Left lobe of liver (tissue), 2 donors: ENCODE measurements around the gene ENTHD1. TPM values are rescaled to one million over a fixed set of nuclear protein-coding genes. Genes with fewer than 3 reads are reported as not detected.
"Not testable (repeated sequence)": the region's sequence is repeated elsewhere in the genome, so short reads cannot be mapped to it uniquely, and the experiment has no call there.

ENCODE experiments used
- ATAC-seq: fragments of 200-7000 bp; cut with Tn5 transposase; one replicate; pipeline ENCODE4 v1.9.1; 2020; ENCODE audit warnings: mild to moderate bottlenecking, moderate library complexity
- DNase-seq: peaks from one replicate; pipeline ENCODE4 v3.0.0-alpha.2; 2020; ENCODE audit warnings: low spot score
- total RNA-seq: library from RNA; stranded (reverse); gene quantifications from one replicate; pipeline ENCODE4 v1.2.1, GENCODE V29; 2021
- donor health status: DM: no; HTN: no; CAD: no; lungs with moderate emphysema.
- donor health status: DM: no; HTN: yes; CAD: no.

The ENTHD1 gene
- total RNA-seq, 1 donor from 2014 or later, result not detected

DNA sequence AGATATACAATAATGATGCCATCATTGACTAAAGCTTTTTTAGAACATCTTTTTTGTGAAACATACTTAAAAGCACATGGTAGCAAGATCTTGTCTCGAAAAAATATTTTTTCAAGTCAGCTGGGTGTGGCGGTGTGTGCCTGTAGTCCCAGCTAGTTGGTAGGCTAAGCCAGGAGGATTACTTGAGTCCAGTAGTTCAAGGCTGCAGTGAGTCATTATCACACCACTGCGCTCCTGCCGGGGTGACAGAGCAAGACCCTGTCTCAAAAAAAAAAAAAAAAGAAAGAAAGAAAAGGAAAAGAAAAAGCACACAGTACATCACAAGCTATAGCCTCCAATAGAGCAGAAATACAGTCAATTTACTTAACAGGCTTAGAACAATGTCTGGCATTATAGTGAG, 37.0 kb downstream of the ENTHD1 start:
- ATAC-seq, result no peak
- DNase-seq, result no peak

DNA sequence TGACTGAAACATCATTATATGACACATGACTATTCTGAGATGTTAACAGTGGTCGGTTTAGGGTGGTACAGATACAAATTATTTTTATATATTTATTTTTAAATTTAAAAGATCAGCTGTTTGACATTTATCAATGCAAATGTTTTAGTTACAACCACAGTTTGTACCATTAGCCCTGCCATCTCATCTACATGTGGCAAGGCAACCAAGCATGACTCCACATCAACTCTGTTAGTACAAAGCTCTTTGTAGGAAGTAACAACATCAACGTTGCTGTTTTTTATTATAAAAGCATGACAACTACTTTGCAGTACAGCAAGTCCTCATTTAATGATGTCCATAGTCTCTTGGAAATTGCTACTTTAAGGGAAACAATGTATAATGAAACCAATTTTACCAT, 40.8 kb downstream of the ENTHD1 start:
- DNase-seq (no peak), ATAC-seq (no peak)

DNA sequence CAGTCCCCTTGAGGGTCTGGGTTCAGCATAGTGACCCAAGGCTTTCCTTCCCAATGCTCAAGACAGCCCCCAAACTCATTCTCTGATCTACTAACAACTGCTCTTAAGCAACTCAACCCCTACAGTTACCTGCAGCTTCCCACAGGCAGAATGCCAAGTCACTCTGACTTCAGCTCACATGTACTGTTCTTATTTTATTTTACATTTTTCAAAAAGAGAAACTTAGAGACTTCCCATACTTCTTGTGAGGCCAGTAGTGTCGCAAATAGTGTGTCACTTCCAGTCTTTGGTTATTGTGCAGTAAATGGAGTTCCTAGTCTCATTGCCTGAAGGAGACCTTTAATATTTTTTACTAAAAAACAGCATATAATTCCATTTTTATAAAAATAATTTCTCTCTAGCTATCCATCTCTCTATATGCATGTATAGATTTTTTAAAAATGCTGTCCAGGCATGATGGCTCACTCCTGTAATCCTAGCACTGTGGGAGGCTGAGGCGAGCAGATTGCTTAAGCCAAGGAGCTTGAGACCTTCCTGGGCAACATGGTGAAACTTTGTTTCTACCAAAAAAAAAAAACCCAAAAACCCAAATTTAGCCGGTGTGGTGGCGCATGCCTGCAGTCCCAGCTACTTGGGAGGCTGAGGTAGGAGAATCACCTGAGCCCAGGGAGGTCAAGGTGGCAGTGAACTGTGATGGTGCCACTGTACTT, 41.8 kb downstream of the ENTHD1 start:
- DNase-seq, result no peak
- ATAC-seq, result no peak

DNA sequence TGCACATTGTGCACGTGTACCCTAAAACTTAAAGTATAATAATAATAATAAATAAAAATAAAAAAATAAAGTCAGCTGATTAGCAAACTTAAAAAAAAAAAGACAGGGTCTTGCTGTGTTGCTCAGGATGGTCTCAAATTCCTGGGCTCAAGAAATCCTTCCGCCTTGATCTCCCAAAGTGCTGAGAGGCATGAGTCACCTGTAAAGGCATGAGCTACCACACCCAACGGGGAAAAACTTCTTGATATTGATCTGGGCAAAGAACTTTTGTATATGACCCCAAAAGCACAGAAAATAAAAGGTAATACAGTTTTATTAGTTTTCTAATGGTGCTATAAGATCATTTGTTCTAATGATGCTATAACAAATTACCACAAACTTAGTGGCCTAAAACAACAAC, 46.1 kb downstream of the ENTHD1 start:
- DNase-seq, result no peak
- ATAC-seq, result no peak

DNA sequence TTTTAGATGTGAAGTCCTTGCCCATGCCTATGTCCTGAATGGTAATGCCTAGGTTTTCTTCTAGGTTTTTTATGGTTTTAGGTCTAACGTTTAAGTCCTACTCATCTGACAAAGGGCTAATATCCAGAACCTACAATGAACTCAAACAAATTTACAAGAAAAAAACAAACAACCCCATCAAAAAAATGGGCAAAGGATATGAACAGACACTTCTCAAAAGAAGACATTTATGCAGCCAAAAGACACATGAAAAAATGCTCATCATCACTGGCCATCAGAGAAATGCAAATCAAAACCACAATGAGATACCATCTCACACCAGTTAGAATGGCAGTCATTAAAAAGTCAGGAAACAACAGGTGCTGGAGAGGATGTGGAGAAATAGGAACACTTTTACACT, 47.0 kb downstream of the ENTHD1 start:
- not testable (repeated sequence) for DNase-seq, ATAC-seq

DNA sequence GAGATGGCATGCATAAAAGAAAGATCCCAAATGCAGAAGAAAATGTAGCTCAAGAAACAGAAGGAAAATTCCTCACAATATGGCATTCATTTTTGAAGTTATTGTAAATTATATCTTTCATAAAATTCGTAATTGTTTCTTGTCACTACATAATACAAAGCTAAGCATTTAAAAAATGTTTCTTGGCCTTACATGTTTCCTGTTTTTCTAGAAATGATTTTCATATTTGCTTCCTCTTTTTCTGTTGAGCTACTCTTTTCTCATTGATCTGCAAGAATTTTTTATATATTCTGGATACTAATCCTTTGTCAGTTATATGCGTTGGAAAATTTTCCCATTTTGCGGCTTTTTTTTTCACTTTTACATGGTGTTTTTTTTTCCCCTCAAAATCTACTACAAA, 48.0 kb downstream of the ENTHD1 start:
- DNase-seq (no peak), ATAC-seq (no peak)

DNA sequence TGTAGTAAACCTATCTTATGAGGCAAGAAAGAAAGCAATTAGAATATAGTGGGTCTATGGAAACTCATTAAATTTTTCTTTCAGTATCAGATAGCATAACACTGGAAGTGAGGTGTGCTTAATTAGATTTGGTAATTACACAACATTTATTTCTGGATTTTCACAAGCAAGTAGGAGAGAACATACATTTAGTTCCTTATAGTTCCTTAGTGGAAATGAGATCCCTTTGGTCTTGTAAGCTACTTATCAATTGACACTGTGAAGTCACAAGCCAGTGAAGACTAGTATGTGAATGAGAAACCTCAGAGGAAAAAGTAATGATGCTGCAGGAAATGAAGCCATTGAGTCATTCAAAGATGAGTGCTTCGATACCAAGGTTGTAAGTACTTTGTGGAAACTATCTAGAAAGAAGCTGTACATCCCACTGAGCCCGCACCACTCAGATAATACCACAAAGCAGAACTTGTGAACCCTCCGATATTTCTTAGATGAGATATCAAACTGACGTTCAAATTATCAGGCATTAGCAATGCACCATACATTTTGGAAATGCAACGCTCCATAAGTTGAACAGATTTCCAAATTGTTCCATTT, 53.5 kb downstream of the ENTHD1 start:
- ATAC-seq (no peak), DNase-seq (no peak)

DNA sequence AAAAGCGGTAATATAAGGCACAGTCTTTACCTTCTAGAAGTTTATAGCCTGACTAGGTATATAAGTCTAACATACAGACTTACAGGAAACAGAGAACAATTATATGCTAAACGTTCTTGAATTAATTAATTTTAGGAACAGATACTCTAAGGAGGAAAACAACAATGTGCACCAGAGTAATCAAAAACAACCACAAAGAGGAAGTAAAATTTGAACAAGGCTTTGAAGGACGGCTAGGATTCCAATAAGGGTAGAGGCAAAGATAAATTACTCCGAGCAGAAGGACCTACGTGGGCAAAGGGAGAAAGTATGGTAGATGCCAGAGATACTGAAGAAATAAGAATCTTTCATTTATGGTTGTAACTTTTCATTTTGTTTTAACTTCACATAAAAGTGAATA, 54.4 kb downstream of the ENTHD1 start:
- DNase-seq, result no peak
- ATAC-seq, result no peak

DNA sequence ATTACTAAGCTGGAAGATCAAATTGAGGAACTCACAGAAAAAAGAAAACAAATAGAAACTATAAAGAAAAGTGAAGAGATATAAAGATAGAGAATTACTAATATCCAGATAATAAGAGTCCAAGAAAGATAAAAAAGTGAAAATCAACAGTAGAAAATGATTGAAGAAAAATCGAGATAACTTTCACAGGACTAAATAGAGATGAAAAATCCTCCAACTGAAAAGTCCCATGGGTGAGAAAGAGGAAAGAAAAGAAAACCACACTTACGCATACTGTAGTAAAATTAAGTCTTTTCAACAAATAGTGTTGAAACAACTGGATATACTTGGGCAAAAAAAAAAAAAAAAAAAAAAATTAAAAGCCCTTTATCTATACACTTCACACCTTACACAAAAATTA, 60.0 kb downstream of the ENTHD1 start:
- DNase-seq (no peak), ATAC-seq (no peak)

DNA sequence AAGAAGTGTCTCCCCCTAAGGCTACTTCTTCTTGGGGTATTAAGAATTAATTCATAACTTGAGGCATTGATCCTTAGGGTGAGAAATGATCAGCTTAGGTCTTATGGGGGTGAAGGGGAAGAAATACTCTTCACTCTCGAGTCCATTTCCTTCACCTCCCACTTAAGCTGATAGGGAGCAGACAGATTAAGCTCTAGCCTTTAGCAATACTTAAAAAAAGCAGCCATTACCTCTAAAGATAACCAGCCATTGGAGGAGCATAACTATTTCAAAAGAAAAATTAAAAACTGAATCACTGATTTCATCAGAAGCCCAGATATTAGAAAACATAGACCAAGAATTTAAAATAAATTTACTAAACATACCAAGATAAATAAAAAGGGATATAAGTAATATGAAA, 60.5 kb downstream of the ENTHD1 start:
- ATAC-seq (no peak), DNase-seq (no peak)

DNA sequence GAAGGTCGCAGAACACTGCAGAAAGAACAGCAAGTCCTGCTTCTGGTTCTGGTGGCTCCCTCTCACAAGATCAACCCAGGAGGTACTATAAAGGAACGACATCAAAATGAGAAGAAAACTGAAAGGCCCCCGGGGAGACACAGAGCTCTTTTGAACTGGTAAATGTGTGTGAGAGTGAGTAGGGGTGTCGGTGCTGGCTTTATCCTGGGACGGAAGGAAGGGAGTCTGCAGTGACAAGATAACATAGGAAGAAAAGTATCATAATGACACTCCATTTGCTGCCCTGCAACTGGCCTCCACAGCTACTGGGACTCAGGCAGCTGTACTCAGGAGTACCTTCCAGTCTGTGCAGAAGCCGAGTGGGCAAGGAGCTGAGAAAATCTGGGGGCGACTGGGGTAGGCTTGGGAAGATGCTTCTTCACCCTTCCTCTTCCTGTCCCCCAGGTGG, 60.9 kb downstream of the ENTHD1 start:
- DNase-seq (no peak), ATAC-seq (no peak)

DNA sequence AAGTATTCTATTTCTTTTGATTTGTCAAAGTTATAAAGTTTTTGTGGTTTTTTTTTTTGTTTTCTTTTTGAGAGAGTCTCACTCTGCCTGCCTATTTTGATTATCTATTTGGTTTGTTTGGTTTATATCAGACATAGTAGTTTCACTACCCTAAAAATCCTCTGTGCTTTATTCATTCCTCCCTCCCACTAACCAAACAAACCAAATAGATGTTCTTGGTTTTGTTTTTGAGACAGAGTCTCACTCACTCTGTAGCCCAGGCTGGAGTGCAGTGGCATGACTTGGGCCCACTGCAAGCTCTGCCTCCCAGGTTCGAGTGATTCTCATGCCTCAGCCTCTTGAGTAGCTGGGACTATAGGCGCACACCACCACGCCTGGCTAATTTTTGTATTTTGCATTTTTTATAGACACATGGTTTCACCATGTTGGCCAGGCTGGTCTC, 67.9 kb downstream of the ENTHD1 start:
- ATAC-seq, result no peak

DNA sequence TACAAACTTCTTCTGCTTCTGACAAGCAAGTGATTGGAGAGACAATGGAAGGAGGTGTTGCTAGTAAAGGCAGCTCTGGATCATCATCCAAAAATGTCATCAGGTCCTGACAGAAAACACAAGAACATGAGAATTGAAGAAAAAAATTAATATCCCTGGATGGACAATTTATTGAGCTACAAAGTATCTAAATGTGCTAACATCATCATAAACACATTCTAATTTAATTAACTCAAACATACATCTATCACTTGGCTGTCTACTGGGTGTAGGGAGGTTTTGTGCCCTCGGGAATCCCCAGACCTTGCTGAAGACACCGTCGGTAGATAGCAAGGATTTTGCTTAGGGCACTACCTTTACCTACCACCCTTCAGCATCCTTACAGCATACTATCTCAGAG, 72.6 kb downstream of the ENTHD1 start:
- no peak for ATAC-seq
- DNase-seq, result no peak

More for the DNA sequence above, 67.9 kb downstream of the ENTHD1 start:
- DNase-seq, result no peak

DNA sequence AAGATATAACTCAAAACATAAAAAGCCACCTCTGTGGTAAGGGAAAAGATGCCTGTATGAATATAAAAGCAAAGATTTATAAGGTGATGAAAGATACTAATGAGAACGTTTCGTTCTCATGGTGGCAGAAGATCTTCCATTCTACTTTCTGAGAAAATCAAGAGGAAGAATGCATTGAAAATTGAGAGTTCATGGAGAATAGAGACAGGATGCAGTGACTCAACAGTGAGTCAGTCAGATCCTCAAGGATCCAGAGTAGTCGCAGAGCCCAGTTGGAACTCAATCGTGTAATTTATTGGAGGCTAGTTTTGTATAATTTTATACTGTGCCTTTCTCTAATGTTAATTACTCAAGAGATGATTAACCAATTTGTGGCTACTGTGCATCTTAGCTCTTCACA, 73.3 kb downstream of the ENTHD1 start:
- ATAC-seq (no peak), DNase-seq (no peak)

DNA sequence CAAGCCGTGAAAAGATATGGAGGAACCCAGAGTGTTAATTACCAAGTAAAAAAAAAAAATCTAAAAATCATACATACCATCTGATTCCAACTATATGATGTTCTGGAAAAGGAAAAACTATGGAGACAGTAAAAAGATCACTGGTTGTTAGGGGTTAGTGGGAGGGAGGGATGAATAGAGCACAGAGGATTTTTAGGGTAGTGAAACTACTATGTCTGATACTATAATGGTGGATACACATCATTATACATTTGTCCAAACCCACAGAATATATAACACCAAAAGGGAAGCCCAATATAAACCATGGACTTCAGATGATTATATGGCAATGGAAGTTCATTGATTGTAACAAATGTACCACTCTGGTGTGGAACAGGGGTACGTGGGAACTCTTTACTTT, 74.1 kb downstream of the ENTHD1 start:
- DNase-seq (no peak), ATAC-seq (no peak)

DNA sequence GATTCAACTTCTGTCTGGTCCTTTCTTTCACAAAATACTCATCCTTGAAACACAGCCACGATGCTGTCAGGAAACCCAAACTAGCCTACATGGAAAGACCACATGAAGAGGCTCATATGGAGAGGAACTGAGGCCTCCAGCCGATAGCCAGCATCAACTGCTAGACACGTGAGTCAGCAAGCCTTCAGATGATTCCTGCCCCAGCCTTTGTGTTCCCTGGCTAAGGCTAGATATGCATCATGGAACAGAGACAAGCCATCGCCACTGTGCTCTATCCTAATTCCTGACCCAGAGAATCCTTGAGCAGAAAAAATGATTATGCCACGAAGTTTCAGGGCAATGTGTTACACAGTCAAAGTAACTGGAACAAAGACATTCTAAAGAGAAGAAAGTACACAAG, 75.5 kb downstream of the ENTHD1 start:
- DNase-seq (no peak), ATAC-seq (no peak)

DNA sequence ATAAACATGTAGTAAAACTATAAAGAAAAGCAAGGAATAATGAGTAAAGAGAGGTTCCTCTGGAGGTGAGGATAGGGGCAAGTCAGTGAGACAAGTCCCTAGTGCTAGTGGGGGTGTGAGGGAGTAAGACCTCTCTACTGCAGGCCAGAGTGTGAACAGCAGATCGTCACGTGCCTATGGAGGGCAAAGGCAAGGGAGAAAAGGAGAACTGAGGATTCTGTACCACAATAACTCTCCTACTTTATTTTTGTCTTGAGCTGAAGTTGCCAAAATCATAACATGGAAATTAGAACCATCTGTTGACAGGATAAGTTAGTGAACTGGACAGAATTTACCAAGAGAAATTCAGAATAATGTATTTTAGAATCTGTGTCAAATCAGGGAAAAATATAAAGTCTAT, 77.6 kb downstream of the ENTHD1 start:
- ATAC-seq (no peak), DNase-seq (no peak)

DNA sequence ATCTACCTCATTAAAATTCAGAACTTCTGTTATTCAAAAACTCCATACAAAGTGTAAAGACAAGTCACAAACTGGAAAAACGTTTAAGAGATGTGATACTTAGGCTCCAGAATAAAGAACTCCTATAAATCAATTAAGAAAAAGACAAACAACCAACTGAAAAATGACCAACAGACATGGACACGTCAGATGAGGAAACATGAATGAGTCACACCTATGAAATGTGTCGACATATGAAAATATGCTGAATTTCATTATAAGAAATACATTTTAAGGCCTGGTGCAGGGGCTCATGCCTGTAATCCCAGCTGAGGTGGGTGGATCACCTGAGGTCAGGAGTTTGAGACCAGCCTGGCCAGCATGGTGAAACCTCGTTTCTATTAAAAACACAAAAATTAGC, 78.7 kb downstream of the ENTHD1 start:
- no peak for DNase-seq
- no peak for ATAC-seq

DNA sequence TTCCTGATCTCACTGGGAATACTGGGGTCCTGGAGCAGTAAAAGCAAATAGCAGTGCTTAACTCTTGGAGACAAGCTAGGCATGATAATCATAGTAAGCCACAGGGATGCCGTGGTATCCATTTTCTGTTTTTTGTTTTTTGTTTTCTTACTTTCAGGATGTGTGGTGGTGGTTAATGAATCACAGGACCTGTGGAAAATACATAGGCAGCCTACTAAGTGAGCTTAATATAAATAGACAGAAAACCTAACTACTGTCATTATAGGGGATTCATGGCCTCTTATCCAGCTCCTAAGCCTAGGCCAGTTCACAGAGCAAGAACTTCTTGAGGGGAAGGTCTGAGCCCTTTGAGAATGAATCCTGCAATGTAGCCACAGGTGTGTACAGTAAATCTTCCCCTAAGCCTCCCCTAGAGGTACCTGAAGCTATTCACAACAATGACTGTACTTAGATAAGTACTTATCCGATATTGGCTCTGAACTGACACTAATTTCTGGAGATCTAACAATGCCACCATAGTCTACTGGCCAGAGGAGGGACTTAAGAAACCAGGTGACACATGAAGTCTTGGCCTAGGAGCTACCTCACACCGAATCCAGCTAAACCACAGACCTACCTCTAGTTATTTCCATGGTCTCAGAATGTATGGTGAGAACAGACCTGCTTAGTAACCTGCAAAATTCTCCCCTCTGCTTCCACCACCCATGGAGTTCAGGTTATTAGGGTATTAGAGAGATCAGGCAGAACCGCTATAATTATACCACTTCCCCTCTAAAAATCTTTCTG, 83.6 kb downstream of the ENTHD1 start:
- no peak for DNase-seq
- ATAC-seq, result no peak

DNA sequence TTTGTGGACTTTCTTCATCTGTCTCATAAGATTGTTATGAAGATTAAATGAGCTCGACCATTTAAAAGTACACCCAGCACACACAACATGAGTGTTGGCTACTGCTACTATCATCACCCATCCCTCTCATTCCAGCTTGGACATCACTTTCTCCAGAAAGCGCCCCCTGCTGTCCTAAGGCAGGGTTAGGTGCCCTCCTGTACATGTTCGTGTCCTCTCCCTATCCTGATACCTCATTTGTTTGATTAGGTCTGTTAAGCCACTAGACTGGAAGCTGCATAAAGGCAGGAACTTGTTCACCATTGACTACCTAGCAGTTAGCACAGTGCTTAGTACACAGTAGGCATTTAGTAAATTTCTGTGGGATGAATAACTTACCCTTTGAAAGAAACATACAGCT, 85.5 kb downstream of the ENTHD1 start:
- DNase-seq (no peak), ATAC-seq (peak; percentile 33)

DNA sequence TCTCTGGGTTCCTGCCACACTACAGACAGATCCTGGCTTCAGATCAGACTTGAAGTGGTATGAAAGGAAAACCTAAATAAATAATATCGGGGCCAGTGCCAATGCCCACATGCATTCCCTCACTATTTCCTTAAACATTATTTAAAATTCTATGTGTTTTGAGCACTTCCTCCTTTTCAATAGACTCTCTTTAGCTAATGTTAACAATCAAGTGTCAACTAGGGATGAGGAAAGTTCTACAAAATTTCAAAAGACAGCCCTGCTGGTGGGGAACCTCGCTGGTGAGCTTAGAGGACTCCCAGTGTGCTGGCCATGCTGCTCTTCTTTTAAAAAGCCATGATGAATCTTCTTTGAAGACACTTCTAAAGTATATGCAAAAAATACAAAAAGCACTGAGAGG, 87.5 kb downstream of the ENTHD1 start:
- DNase-seq (no peak), ATAC-seq (no peak)

DNA sequence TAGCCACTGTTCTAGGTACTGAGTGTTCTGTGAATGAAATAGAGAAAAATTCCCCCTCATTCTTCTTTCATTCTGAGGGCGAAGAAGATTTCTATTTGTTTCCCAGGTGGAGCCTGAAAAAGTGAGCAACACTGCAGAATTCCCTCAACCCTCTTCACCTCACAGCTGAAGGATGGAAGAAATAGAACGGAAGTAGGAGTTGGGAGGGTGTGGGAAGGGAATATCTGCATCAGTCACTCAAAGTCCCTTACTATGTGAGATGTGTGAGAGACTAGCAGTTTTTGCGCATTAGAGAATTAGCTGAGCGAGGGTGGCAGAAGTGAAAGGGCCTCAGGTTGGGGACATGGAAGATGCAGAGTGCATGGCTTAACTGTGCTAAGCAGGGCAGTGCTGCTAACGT, 88.4 kb downstream of the ENTHD1 start:
- ATAC-seq (no peak), DNase-seq (no peak)
